Suprapubic skin (tissue), 3 donors: Measurements from ENCODE around the gene CNEP1R1.

Experiments
- CTCF ChIP-seq, 2 donors: fragments of 200-600 bp in 1 of 2; fragments of 450-650 bp in 1 of 2; sonication (generic) in 1 of 2; IDR thresholded peaks; one replicate each; pipeline ENCODE4 v1.5.1; 2016 to 2019; ENCODE audit warnings: antibody characterized with exemption in 2 of 2, mild to moderate bottlenecking in 1 of 2, moderate library complexity in 1 of 2
- EP300 ChIP-seq: sonication (generic); formaldehyde crosslinking; IDR thresholded peaks from one replicate; pipeline ENCODE4 v1.6.1; 2017; ENCODE audit warnings: antibody characterized with exemption
- POLR2A ChIP-seq, 2 donors: fragments of 450-650 bp; IDR thresholded peaks; one replicate each; pipeline ENCODE4 v1.6.1; 2017; ENCODE audit warnings: antibody characterized with exemption in 2 of 2, mild to moderate bottlenecking in 2 of 2, moderate library complexity in 2 of 2

- TF ChIP-seq CTCF (IDR thresholded peaks at IDR 0.05) = no peak
- no peak for TF ChIP-seq POLR2A (IDR thresholded peaks at IDR 0.05)
- TF ChIP-seq EP300 = no peak
Observed at GRCh38 chr16:50007744-50008143, 17.3 kb upstream of the CNEP1R1 start.
